Activated CD8-positive, alpha-beta memory T cell treated with anti-CD3 and anti-CD28 coated beads, Interleukin-2, amount 50 U/mL, for 4 hours (primary cell): Measurements from ENCODE around the gene UNC5CL.

Source experiments
- DNase-seq: peaks from one replicate; pipeline ENCODE4 v3.0.0-alpha.2; 2020

The UNC5CL gene

GRCh38 chr6:41039060-41039998 is at the start of gene UNC5CL:
TSS of gene UNC5CL (minus strand) at chr6:41039221. CDS start at chr6:41035074, 4,147 bp downstream.
- DNase-seq: peak; percentile 55

- DNase-seq: no peak
Measured at GRCh38 chr6:41088451-41088850, 49.4 kb upstream of the UNC5CL start.

- no peak for DNase-seq
Measured at GRCh38 chr6:41085182-41085581, 46.2 kb upstream of the UNC5CL start.

GRCh38 chr6:41083072-41083471 is 44.1 kb upstream of the UNC5CL start:
- DNase-seq: no peak

- DNase-seq: no peak
Measured at GRCh38 chr6:41080621-41081020, 41.6 kb upstream of the UNC5CL start.

- DNase-seq: no peak
Measured at GRCh38 chr6:41079080-41079479, 40.1 kb upstream of the UNC5CL start.

- no peak for DNase-seq
Measured at GRCh38 chr6:41078101-41078500, 39.1 kb upstream of the UNC5CL start.

GRCh38 chr6:41077536-41077935 is 38.5 kb upstream of the UNC5CL start:
- no peak for DNase-seq

- DNase-seq: no peak
Measured at GRCh38 chr6:41075651-41076626, 36.9 kb upstream of the UNC5CL start.

GRCh38 chr6:41074692-41075436 is 35.8 kb upstream of the UNC5CL start:
- no peak for DNase-seq

GRCh38 chr6:41073968-41074691 is 35.1 kb upstream of the UNC5CL start:
- no peak for DNase-seq

GRCh38 chr6:41073203-41073967 is 34.4 kb upstream of the UNC5CL start:
- peak; percentile 80 for DNase-seq

GRCh38 chr6:41072836-41073202 is 33.8 kb upstream of the UNC5CL start, which contains the start of gene NFYA:
TSS of gene NFYA (plus strand) at chr6:41072974. CDS start at chr6:41079090, 6,116 bp downstream.
- DNase-seq: peak; percentile 100

- DNase-seq: peak; percentile 99
Measured at GRCh38 chr6:41071923-41072835, 33.2 kb upstream of the UNC5CL start, which contains the start of gene OARD1. TSS of gene OARD1 (minus strand) at chr6:41072356. CDS start at chr6:41071634, 722 bp downstream.

- DNase-seq: peak; percentile 61
Measured at GRCh38 chr6:41071501-41071922, 32.5 kb upstream of the UNC5CL start.

GRCh38 chr6:41066867-41067304 is 27.9 kb upstream of the UNC5CL start:
- peak; percentile 70 for DNase-seq

- DNase-seq: no peak
Measured at GRCh38 chr6:41065550-41066026, 26.6 kb upstream of the UNC5CL start.

- DNase-seq: no peak
Measured at GRCh38 chr6:41064841-41065240, 25.8 kb upstream of the UNC5CL start.

GRCh38 chr6:41063884-41064285 is 24.9 kb upstream of the UNC5CL start:
- no peak for DNase-seq

- DNase-seq: no peak
Measured at GRCh38 chr6:41062056-41062455, 23.0 kb upstream of the UNC5CL start.
